Activated naive CD4-positive, alpha-beta T cell treated with anti-CD3 and anti-CD28 coated beads, Interleukin-2, amount 50 U/mL, for 16 hours (primary cell): ENCODE data around the gene XYLT1.

ENCODE experiments used
- DNase-seq: peaks from one replicate; pipeline ENCODE4 v3.0.0-alpha.2; 2020

The XYLT1 gene

DNA sequence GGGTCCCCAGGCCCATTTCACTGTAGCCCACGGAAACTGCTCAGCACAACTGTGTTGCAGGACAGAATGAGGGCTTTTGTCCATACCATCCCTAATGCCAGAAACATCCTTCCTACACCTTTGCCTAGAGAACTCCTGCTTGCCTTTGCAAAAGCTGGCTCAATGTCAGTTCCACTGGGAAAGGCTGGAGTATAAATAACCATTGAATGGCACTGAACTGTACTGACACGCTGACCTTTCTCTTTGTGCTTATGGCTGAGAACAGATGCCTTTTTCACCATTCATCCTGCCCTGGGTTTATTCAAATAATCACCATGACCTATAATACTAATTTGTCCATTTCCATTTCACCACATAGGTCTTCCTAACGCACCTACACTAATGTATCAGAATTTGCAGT, 300.3 kb downstream of the XYLT1 start:
- DNase-seq: no peak

DNA sequence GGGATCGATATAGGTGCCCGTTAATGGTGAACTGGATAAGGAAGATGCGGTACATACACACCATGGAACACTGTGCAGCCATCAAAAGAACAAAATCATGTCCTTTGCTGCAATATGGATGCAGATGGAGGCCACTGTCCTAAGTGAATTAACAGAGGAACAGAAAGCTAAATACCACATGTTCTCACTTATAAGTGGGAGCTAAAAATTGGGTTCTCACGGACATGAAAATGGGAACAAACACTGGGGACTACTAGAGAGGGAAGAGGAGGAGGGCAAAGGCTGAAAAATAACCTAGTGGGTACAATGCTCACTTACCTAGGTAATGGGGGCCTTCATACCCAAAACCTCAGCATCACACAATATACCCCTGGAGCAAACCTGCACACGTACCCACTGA, 302.6 kb downstream of the XYLT1 start:
- no peak for DNase-seq

DNA sequence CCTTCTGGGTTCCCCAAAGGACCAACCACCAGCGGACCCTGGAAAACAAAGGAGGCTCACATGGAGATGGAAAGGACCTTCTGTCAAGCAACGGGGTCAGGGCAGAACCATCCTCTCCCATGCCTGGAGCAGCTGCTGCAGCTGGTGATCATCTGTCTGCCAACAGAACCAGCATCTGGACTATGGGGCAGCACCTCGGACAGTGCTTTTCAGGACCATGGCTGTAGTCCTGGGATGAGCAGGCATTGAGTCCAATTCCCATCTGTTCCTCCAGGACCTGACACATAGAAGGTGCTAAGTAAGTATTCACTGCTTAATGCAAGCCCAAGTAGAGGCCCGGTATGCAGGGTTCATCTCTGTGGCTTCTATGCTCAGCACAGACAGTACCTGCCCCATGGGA, 304.7 kb downstream of the XYLT1 start:
- DNase-seq: no peak

DNA sequence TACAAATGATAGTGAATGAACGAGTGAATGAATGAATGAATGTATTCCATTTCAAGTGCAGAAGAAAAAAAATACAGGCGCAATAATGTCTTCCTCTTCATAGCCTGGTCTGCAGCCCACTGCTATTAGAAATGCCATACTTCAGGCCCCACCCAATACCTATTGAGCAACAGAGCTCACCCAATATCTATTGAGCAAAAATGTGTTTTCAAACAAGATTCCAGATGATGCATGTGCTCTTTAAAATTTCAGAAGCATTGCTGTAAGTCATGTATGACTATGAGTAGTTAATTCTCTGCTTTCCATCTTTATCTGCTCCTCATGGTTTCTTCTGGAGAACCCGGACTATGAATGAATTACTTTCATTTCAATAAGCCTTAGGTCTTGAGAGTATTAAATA, 308.2 kb downstream of the XYLT1 start:
- DNase-seq: no peak

DNA sequence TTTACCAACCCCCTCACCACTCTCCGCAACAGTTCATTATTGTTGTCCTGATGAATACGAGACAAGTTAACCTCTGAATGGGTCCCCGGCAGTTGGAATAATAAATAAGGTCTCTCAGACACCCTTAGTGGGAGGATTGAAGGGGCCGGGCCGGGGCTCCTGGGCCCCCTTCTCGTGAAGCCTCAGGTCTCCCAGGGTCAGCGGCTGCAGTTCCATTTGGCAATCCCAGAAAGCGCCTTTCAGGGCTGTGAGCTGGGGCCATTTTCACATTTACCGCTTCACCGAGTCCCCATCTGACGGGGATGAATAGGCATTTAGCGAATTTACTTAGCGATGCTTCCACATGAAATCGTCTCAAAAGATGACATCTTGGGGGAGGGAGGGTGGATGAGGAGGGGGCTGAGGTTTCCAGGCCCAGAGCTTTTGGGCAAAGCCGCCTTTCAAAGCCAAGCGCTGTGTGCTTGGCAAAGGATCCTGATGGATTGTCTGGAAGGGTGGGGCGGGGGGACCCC, 309.8 kb downstream of the XYLT1 start:
- no peak for DNase-seq

DNA sequence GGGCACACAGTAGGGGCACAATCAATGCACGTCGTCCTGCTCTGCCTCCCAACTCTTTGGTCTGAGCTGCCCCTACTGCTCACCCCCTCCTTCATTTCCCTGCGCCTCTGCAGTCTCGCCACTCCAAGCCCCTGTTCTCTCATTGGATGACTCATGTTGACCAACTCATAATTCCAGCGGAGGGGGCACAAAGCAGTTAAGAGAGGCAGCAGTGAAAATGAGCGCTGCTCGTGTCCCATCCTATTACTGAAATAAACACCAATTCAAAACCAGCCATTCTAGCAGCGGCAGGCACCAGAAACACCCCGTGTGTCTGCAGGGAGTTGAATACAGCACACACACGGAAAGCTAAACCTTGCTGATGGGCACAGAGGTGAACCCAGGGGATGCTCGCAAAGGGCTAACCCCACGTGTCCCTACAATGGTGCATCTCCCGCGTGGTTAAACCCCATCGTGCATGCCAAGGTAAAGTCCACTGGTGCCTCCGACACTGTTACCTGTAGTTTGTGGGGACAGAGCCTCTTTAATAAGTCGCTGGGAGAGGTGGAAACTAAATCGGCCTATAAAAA, 310.4 kb downstream of the XYLT1 start:
- DNase-seq: no peak

DNA sequence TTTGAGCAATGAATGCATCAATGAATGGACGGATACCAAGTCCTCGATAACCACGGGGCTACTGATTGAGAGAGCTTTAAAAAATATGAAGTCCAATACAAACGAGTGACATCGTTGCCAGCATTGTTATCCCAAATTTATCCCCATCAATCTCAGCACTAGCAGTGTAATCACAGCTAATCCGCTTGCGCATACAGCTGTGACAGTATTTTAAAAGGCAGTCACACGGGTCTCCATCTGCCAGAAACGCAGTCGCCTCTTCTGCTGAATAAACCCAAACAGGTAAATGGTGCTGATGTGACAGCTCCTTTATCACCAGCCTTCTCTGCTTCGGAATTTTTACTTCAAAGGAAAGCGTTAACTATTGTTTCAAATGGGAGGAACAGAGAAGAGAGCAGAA, 311.1 kb downstream of the XYLT1 start:
- DNase-seq: no peak

DNA sequence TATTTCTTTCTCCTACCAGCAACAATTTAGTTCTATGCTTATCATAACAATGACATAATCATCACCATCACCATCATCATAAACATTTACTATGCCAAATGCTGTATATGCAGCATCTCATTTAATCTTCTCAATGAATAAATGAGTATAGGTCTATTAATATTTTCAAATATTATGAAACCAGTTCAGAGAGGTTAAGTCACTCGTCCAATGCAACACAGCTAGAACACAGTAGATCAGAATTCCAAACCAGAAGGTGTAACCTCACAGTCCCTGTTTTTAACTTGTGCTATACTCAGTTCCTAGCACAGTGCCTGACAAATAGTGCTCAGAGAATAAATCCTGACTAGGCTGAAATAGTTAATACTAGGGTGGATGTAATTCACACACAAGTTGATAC, 314.8 kb downstream of the XYLT1 start:
- no peak for DNase-seq

DNA sequence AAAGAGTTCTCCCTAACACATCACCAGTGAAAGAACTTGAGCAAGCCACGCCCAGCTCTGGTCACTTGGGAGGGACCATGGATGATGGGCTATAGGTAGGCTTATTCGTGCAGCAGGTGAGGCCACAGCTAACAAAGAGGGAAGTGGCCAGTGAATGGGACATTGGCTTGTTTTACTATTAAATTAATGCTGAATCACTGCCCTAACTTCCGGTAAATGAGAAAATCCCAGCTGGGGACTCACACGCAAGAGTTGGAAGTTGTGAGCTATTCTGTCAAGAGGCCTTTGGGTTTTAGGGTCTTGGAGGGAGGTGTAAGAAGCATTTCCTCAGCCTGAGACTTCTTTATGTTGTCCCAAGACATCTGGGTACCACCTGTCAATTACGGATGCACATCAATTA, 315.3 kb downstream of the XYLT1 start:
- no peak for DNase-seq

DNA sequence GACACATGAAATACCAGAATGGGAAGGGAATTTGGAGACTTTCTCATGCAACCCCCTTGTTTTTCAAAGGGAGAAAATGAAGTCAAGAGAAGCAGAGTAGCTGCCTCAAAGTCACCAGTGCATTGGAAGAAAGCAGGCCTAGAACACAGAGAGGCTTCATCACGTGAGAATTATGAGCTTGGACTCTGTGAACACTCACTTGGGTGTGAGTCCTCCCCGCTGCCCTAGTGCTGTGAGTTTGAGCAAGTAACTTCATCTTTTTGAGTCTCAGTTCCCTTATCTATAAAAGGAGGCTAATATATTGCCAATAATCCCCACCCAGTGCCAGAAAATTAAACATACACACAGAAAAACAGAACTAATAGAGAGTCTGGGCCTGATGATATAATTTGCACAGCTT, 315.8 kb downstream of the XYLT1 start:
- DNase-seq: no peak

DNA sequence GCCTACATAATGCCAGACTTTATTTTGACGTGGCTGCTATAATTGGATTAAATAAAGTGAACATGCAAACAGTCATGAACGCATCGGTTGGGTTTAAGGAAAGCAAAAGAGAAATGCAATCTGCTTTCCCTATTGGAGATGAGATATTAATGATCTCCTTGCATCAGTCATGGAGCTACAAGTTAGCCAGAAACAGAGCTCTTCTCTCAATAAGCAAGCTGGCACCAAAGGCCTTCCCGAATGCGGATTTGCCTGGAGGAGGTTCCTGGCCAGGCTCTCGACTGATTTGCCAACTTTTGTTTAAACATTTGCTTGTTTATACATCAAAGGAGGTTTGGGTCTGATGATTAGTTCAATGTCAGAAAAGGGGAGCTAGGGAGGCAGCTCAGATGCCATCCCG, 318.4 kb downstream of the XYLT1 start:
- no peak for DNase-seq

DNA sequence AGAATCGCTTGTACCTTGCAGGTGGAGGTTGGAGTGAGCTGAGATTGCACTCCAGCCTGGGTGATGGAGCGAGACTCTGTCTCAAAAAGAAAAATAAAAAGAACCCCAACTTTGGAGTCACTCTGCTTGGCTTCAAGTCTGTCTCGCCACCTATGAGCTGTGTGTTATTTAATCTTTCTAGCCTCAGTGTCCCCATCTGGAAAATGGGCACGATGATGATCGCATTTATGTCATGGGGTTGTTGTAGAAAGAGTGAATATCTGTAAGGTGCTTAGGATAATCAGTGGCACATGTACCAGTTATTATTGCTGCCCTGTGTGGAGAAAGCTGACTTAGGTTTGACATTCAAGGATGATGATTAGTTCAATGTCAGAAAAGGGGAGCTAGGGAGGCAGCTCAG, 319.4 kb downstream of the XYLT1 start:
- no peak for DNase-seq

DNA sequence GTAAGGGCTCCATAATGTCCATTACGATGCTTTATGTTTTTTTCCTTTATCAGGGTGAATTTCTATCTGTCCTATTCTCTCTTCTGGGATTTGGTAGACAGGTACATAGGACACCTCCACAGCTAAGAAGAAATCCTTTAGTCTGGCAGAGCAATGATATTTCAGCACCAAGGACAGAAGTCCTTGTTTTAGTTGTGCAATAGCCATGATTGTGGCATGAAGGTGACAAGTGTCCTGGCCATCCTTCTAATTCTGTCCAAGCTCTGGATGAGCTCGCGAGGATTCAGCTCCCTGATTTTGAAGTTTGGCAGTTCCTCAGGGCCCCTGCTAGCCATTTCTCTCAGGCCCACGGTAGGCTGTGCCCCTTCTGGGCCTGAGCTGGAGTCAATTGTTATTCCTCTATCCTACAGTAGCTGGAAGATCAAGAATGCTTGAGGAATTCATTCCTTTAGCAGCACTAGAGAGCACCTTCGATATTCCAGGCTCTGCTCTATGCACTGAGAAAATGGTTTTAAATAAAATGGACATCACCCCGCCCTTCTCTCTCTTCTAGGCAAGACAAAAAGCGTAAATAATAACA, 320.8 kb downstream of the XYLT1 start:
- no peak for DNase-seq

DNA sequence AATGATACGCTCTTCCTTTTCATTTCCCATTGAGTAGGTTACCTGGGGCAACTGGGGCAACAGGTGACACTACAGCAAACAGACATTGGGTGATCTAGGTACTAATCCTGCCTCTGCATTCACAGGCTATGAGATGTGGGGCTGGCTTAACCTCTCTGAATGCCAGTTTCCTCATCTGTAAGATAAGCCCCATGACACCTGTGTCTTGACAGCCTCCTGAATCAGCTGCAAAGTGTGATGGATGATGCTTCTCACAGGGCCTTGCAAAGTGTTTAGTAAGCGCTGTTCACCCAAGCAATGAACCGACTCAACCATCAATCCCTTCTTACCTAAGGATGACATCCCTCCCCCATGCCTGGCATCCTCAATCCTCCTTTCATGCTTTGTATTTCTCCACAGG, 322.8 kb downstream of the XYLT1 start:
- no peak for DNase-seq

DNA sequence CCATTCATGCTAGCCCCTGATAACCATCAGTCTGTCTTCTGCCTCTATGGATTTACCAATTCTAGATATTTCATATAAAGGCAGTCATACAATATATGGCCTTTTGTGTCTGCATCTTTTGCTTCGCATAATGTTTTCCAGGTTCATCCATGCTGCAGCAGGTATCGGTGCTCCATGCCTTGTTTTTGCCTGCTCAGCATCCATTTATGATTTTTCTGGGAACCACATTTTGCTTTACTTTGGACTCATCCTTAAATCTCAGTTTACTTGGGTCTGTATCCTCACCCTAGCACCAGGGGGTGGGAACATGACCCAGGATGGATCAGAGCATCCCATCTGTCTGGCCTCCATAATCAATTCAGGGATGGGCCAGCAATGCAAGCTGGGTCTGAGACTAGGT, 325.7 kb downstream of the XYLT1 start:
- DNase-seq: no peak

DNA sequence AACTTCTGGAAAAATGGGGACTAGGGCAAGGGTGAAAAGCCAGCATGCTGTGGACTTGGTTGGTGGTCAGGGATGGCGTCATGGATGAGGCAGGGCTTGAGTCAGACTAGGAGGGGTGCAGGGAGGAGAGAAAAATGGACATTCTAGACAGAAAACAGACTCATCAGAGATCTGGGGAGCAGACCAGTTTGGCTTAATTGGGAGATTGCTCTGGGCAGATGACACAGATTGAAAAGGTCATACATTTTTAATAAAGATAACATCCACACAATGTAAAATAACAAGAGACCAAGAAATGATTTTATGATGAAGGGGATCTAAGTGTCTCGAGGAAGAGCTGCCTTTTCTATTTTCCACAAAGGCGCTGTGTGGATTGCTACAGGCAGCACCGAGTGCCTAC, 326.3 kb downstream of the XYLT1 start:
- no peak for DNase-seq

DNA sequence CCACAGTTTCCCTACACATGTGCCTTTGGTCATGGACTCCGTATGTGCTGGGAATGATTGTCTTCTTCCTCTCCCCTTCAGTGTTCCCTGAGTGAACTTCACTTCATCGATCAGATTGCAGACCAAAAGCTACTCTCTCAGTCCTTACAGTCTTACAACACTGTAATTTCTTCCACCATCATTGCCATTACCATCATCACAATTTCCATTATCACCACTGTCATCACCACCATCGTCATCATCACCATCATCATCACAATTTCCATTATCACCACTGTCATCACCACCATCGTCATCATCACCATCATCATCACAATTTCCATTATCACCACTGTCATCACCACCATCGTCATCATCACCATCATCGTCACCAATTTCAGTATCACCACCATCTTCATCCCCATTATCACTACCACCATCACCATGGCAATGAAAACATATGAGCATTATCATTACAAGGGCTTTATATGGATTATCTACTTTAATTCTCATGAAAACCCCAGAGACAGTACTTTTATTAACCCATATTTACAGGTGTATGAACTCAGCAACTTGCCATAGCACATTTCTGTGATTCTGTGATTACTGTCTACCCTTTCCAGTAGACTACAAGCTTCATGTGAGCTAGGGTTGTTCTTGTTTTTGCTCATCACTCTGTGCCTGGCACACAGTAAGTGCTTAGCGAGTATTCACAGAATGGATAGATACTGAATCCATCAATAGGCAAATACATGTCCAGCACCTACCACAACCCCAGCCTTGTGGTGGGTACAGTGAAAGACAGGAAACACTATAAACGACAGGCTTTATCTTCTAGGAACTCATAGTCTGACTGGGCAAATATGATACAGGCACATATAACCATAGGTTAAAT, 327.0 kb downstream of the XYLT1 start:
- DNase-seq: no peak

DNA sequence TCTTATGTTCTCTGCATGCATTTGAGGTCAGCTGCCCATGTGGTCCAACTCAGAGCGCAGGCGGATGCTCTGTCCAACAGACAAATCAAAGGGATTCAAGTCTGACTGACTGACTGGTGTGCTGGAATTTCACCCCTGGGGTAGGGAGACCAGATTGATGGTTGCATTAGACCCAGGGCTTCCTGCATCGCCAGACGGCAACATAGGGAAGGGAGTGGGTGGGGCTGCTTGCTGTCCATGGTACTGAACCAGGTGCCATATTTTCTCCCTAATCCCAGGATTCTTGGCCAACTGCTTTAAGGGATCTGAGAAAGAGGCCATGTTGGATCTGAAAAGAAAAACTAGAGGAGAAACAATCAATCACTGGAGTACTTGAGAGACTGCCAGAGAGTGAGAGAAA, 332.0 kb downstream of the XYLT1 start:
- DNase-seq: no peak

DNA sequence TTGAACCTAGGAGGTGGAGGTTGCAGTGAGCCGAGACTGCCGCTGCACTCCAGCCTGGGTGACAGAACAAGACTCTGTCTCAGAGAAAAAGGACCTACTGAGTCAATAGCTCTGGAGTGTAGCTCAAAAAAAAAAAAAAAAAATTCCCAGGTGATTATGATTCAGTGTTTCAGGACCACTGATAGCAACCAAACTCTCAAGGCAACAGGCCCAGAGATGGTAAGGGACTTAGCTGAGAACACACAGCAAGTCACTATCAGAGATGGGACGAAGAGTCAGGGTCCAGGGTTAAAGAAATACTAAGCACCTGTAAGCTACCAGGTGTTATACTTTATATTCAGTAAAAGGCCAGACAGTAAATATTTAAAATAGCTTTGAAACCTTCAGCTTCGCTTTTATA, 335.3 kb downstream of the XYLT1 start:
- DNase-seq: no peak

DNA sequence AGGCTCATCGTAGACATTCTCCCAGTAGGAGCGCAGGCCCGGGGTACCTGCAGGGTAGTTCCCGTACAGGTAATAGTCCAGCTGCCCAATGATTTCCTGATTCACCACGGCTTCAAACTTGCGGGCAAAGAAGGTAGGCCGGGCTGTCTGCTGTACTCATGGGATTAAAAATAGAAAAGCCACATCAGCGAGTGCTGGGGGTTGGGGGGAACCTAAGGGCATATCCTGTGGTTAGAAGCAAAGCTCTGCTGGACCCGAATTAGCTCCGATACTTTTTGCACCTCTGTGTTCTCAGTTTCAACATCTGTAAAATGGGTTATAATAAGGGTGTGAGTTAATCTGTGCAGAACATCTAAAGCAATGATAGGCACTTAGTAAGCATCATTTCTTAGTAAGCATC, 336.2 kb downstream of the XYLT1 start:
- DNase-seq: no peak

DNA sequence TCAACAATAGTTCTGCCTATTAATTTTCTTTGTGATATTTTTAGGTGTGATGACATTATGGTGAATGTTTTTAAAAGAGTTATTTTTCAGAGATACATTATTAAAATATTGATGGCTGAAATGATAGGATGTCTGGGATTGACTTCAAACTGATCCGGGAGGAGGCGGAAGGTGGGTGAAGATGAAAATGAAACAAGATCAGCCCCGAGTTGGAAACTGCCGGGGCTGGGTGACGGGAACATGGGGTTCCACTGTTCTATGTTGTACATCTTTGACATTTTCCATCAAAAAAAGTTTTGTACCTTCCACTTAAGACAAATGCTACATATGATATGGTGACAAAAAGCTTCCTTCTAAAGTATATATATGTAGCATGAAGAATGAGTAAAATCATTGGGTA, 336.9 kb downstream of the XYLT1 start:
- no peak for DNase-seq

DNA sequence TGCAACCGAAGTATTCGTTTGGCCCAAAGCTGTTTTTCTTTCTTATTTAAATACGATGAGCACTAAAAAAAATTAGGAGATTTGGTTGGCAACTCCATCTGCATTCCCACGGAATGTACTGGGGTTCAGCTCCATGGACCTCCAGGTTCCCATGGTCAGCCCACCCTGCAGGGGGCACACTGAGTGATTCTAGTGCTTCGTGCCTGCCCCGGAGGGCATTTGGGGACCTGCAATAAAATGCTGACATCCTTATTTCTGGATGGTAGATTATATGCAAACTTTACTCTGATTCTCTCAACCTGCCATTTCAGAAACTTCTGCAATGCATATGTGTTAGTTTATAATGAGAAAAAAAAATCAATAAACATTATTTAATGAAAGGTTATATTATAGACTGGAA, 339.4 kb downstream of the XYLT1 start:
- no peak for DNase-seq

DNA sequence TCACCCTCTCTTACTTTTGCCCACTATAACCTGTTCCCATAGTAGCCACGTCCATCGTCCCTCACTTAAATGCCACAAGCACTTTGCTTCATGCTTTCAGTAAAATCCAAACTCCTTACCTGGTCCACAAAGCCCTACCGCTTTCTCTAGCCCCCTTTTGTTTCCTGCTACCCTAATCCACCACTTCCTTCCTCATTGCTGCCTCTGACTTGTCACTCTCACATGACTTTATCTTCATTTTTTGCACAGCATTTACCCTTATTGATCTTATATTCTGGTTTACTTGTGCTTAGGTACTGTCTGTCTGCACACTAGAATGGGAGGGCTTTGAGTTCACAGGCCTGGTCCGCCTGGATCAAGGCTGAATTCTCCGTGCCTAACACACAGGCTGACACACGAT, 340.0 kb downstream of the XYLT1 start:
- no peak for DNase-seq

DNA sequence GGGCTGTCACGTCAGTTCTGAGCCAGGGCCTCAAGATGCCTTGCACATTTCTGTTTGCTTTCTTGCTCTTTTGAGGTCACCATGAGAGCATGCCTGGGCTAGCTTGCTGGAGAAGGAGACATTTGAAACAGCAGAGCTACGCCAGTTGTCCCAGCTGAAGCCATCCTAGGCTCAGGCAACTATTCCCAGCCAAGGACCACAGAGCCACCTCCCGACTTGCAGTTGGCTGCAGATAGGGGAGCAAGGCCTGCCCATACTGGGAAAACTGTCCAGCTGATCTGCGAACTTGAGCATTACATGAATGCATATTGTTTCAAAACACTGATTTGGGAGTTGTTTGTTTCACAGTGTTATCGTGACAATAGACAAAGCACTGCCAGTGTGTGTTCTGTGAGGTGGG, 340.8 kb downstream of the XYLT1 start:
- DNase-seq: no peak
